GM12878 (cell line): ENCODE data around the gene BIRC3. TPM values are rescaled to one million over a fixed set of nuclear protein-coding genes. Genes with fewer than 3 reads are reported as not detected.

ENCODE experiments used
- ATAC-seq: fragments of 200-7000 bp; cut with Tn5 transposase; 3 replicates; pipeline ENCODE4 v1.9.1; 2020; ENCODE audit warnings: mild to moderate bottlenecking, moderate library complexity
- BruUV-seq: library from RNA; stranded (reverse); fragments of 400-500 nt; replicated peaks from 2 replicates; lab custom pipeline; 2021; lab: Mats Ljungman, UMichigan
- CTCF ChIA-PET: fragments of 300-600 bp; sonication (Branson Sonifier 250); formaldehyde crosslinking; extraction: SDS; loops from one replicate; lab custom pipeline; 2021; ENCODE audit warnings: inconsistent platforms; lab: Yijun Ruan, JAX
- POLR2A ChIA-PET: fragments of 350-600 bp; formaldehyde crosslinking; extraction: SDS; loops from one replicate; lab custom pipeline; 2021; ENCODE audit warnings: inconsistent platforms; lab: Charles Lee
- RAD21 ChIA-PET: fragments of 300-600 bp; sonication (Branson Sonifier 250); formaldehyde crosslinking; loops from one replicate; lab custom pipeline; 2023; ENCODE audit warnings: antibody characterized with exemption; ENCODE audit not compliant: unreplicated experiment; lab: Charles Lee
- SMC1A ChIA-PET: fragments of 300-600 bp; sonication (Branson Sonifier 250); formaldehyde crosslinking; loops from one replicate; lab custom pipeline; 2023; ENCODE audit not compliant: unreplicated experiment, uncharacterized antibody; lab: Charles Lee
- DNase-seq: peaks from one replicate; pipeline ENCODE4 v3.0.0-alpha.2; 2011; ENCODE audit warnings: low read depth, low spot score
- FAIRE-seq: peaks from 3 replicates; lab custom pipeline; 2011; peaks lifted over from hg19 to GRCh38; lab: Jason Lieb, UNC
- H2AFZ ChIP-seq: 2 replicates; pipeline ENCODE4 v1.6.0; 2011; ENCODE audit warnings: low read depth, low read length, control low read depth; ENCODE audit not compliant: control insufficient read depth
- H3K27ac ChIP-seq: 2 replicates; pipeline ENCODE4 v1.5.1; 2011; ENCODE audit warnings: control low read depth; ENCODE audit not compliant: control insufficient read depth, insufficient read depth
- H3K27me3 ChIP-seq, 2 experiments: replicated peaks in 1 of 2; 2 replicates each; pipeline versions ENCODE4 v1.6.0 to v1.6.1; 2011; ENCODE audit warnings: low read length in 1 of 2; ENCODE audit not compliant: control insufficient read depth in 2 of 2, insufficient read depth in 2 of 2
- H3K36me3 ChIP-seq, 2 experiments: 2 replicates each; pipeline ENCODE4 v1.5.1; 2011; ENCODE audit warnings: low read length in 1 of 2; ENCODE audit not compliant: control insufficient read depth in 2 of 2, insufficient read depth in 2 of 2
- H3K4me1 ChIP-seq: 2 replicates; pipeline ENCODE4 v1.6.1; 2011; ENCODE audit warnings: mild to moderate bottlenecking, low read length, moderate library complexity, mixed read lengths; ENCODE audit not compliant: control insufficient read depth, insufficient read depth
- H3K4me2 ChIP-seq: 2 replicates; pipeline ENCODE4 v1.6.0; 2011; ENCODE audit warnings: control low read depth; ENCODE audit not compliant: control insufficient read depth, insufficient read depth
- H3K4me3 ChIP-seq: fragments of 200-600 bp; sonication (generic); 2 replicates; pipeline ENCODE4 v1.5.1; 2016
- H3K79me2 ChIP-seq: 2 replicates; pipeline ENCODE4 v1.6.0; 2011; ENCODE audit warnings: low read length; ENCODE audit not compliant: control insufficient read depth, insufficient read depth
- H3K9ac ChIP-seq: 2 replicates; pipeline ENCODE4 v1.8.0; 2011; ENCODE audit warnings: low read length, control low read depth, mixed read lengths; ENCODE audit not compliant: control insufficient read depth, insufficient read depth
- H3K9me3 ChIP-seq: replicated peaks from 3 replicates; pipeline ENCODE4 v1.5.1; 2011; ENCODE audit warnings: mild to moderate bottlenecking, low read length; ENCODE audit not compliant: control insufficient read depth, insufficient read depth
- H4K20me1 ChIP-seq: 2 replicates; pipeline ENCODE4 v1.6.0; 2011; ENCODE audit not compliant: control insufficient read depth, insufficient read depth
- BCL3 ChIP-seq: IDR thresholded peaks from 2 replicates; pipeline ENCODE4 v1.6.1; 2011; ENCODE audit warnings: borderline replicate concordance, low read depth, mild to moderate bottlenecking, moderate library complexity, low read length; ENCODE audit not compliant: insufficient read depth, poor library complexity, severe bottlenecking
- E2F4 ChIP-seq: IDR thresholded peaks from 2 replicates; pipeline ENCODE4 v1.6.1; 2012; ENCODE audit warnings: low read depth, low read length, improper control_type of control experiment
- HCFC1 ChIP-seq: fragments of 150-350 bp; IDR thresholded peaks from 2 replicates; pipeline ENCODE4 v1.6.1; 2014; ENCODE audit warnings: low read length
- IKZF2 ChIP-seq, 2 experiments: fragments of 450-650 bp; IDR thresholded peaks; 2 replicates each; pipeline ENCODE4 v1.6.1; 2017; ENCODE audit warnings: mild to moderate bottlenecking in 2 of 2, moderate library complexity in 2 of 2
- IRF3 ChIP-seq: fragments of 450-650 bp; IDR thresholded peaks from 2 replicates; pipeline ENCODE4 v1.6.1; 2014; ENCODE audit warnings: mild to moderate bottlenecking
- MEF2B ChIP-seq: fragments of 450-650 bp; IDR thresholded peaks from 2 replicates; pipeline ENCODE4 v1.6.1; 2018; ENCODE audit warnings: mild to moderate bottlenecking, moderate library complexity; ENCODE audit not compliant: partially characterized antibody, poor library complexity, severe bottlenecking
- MLLT1 ChIP-seq: fragments of 450-650 bp; IDR thresholded peaks from 2 replicates; pipeline ENCODE4 v1.6.1; 2016; ENCODE audit warnings: mild to moderate bottlenecking
- NRF1 ChIP-seq: conservative IDR thresholded peaks from 2 replicates; pipeline ENCODE4 v1.6.1; 2011; ENCODE audit warnings: mild to moderate bottlenecking, low read depth, low read length, improper control_type of control experiment
- POU2F2 ChIP-seq: IDR thresholded peaks from 3 replicates; pipeline ENCODE4 v1.6.1; 2011; ENCODE audit warnings: low read depth, mild to moderate bottlenecking, low read length, borderline replicate concordance
- SPI1 ChIP-seq: IDR thresholded peaks from 2 replicates; pipeline ENCODE4 v1.6.1; 2011; ENCODE audit warnings: low read depth, mild to moderate bottlenecking, low read length, moderate library complexity, borderline replicate concordance; ENCODE audit not compliant: insufficient read depth
- SREBF2 ChIP-seq: IDR thresholded peaks from 2 replicates; pipeline ENCODE4 v1.6.1; 2012; ENCODE audit warnings: mild to moderate bottlenecking, low read length
- WRNIP1 ChIP-seq: IDR thresholded peaks from 2 replicates; pipeline ENCODE4 v1.6.1; 2011; ENCODE audit warnings: low read depth, low read length, improper control_type of control experiment, borderline replicate concordance
- ZNF274 ChIP-seq: IDR thresholded peaks from one replicate; pipeline ENCODE4 v1.8.0; 2011; ENCODE audit not compliant: insufficient read length, insufficient read depth
- WGBS: methylation state at CpG from one replicate; pipeline ENCODE4 v1.1.6; 2016; ENCODE audit warnings: low lambda C conversion rate; ENCODE audit not compliant: insufficient replicate concordance, insufficient coverage; ENCODE audit errors: missing lambda C conversion rate; 5-methylcytosine and 5-hydroxymethylcytosine counted together
- in situ Hi-C: fragments of 300-500 bp; cut with MboI; formaldehyde crosslinking; loops from 9 replicates; pipeline ENCODE4 v1.14.3; 2018; ENCODE audit warnings: mixed read lengths
- intact Hi-C: fragments of 100-400 bp; cut with micrococcal nuclease; formaldehyde crosslinking; loops from one replicate; pipeline ENCODE4 v1.14.2; 2022; ENCODE audit not compliant: unreplicated experiment
- polyA plus RNA-seq, 11 experiments: library from polyadenylated mRNA; depleted of rRNA in 4 of 11; unstranded in 6 of 11; stranded (reverse) in 5 of 11; fragments of >200 nt; fragmentation: Nextera tagmentation in 4 of 11; fragmentation: Illumina TruSeq in 1 of 11; extraction: Ambion mirVana in 4 of 11; extraction: Trizol in 1 of 11; gene quantifications; 1 replicate in 1 of 11; 2 replicates in 10 of 11; pipeline versions ENCODE4 v1.2.1 to v1.2.3, GENCODE V29; 2011 to 2016; ENCODE audit warnings: inconsistent platforms in 2 of 11, missing spikeins in 2 of 11, low read depth in 1 of 11
- total RNA-seq, 4 experiments: library from RNA; depleted of rRNA in 3 of 4; stranded (reverse); fragments of >200 nt in 3 of 4; fragmentation: Illumina TruSeq in 1 of 4; extraction: Trizol in 1 of 4; gene quantifications; 2 replicates each; pipeline versions ENCODE4 v1.2.1 to v1.2.3, GENCODE V29; 2013 to 2021
- TF ChIP-seq, protein P1 (sequence below): IDR thresholded peaks from 2 replicates; pipeline ENCODE4 v1.6.1; 2011; ENCODE audit warnings: borderline replicate concordance, low read depth, mild to moderate bottlenecking, moderate library complexity, mixed read lengths, low read length; ENCODE audit not compliant: insufficient read depth; ENCODE audit errors: extremely low read length
- TF ChIP-seq, protein P2 (sequence below): fragments of 450-650 bp; conservative IDR thresholded peaks from 2 replicates; pipeline ENCODE4 v1.6.1; 2017; ENCODE audit warnings: mild to moderate bottlenecking, moderate library complexity

BIRC3 gene
- total and polyA plus RNA-seq, 10 of the 15 experiments (the other 5 are each of a cell fraction or from before 2014, with no cell fraction given): 42.1 to 351 (median 83.7) TPM

GRCh38 chr11:102328748-102329147, 11.5 kb downstream of the BIRC3 start:
- ChIA-PET SMC1A (interaction anchor here (2.3 kb wide), 1 partner anchor 35 kb away, joined by 7 read pairs; no protein-coding TSS in a partner anchor), CTCF (no interaction called here), RAD21 (no interaction called here), POLR2A (no interaction called here)
- FAIRE-seq: no peak
- no peaks in the 10 kb centered on the region; the same call in 1 of the 2 replicates for H3K4me1 ChIP-seq
- no peak for DNase-seq
- H3K27me3 ChIP-seq: no peaks in the 10 kb centered on the region
- H3K79me2 ChIP-seq: peaks cover 42% of the 10 kb centered on the region
- TF ChIP-seq WRNIP1 (no peak), POU2F2 (no peak), SREBF2 (no peak), E2F4 (no peak), HCFC1 (no peak), MLLT1 (no peak), NRF1 (no peak), BCL3 (no peak), IRF3 (no peak), MEF2B (no peak), SPI1 (no peak), IKZF2 (IDR thresholded peaks at IDR 0.05) (no peak), ZNF274 (no peak)
- TF ChIP-seq, protein P1, sequence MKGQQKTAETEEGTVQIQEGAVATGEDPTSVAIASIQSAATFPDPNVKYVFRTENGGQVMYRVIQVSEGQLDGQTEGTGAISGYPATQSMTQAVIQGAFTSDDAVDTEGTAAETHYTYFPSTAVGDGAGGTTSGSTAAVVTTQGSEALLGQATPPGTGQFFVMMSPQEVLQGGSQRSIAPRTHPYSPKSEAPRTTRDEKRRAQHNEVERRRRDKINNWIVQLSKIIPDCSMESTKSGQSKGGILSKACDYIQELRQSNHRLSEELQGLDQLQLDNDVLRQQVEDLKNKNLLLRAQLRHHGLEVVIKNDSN: no peak
- TF ChIP-seq, protein P2, sequence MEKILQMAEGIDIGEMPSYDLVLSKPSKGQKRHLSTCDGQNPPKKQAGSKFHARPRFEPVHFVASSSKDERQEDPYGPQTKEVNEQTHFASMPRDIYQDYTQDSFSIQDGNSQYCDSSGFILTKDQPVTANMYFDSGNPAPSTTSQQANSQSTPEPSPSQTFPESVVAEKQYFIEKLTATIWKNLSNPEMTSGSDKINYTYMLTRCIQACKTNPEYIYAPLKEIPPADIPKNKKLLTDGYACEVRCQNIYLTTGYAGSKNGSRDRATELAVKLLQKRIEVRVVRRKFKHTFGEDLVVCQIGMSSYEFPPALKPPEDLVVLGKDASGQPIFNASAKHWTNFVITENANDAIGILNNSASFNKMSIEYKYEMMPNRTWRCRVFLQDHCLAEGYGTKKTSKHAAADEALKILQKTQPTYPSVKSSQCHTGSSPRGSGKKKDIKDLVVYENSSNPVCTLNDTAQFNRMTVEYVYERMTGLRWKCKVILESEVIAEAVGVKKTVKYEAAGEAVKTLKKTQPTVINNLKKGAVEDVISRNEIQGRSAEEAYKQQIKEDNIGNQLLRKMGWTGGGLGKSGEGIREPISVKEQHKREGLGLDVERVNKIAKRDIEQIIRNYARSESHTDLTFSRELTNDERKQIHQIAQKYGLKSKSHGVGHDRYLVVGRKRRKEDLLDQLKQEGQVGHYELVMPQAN: no peak
- no TSS peak for BruUV-seq
- intact Hi-C loops (no loop called here), in situ Hi-C loops (no loop called here)
- peaks cover 10 to 41% of the 10 kb centered on the region in 2 experiments for H3K36me3 ChIP-seq
- no peaks in the 10 kb centered on the region for H4K20me1 ChIP-seq
- H3K9ac ChIP-seq: no peak overlapping the region
- H3K27ac ChIP-seq: no peak overlapping the region
- ATAC-seq: no peak
- WGBS: 100% methylated on average over 1 of the region's 1 CpG
- no peaks in the 10 kb centered on the region for H3K9me3 ChIP-seq
- no peak overlapping the region for H2AFZ ChIP-seq
- H3K4me2 ChIP-seq: no peak overlapping the region
- no peak overlapping the region for H3K4me3 ChIP-seq
